Measurements from ENCODE around the gene ISCA1. TPM values are rescaled to one million over a fixed set of nuclear protein-coding genes. Genes with fewer than 3 reads are reported as not detected.

Gene ISCA1
- total RNA-seq, 1 donor from 2014 or later: 78.3 TPM

DNA sequence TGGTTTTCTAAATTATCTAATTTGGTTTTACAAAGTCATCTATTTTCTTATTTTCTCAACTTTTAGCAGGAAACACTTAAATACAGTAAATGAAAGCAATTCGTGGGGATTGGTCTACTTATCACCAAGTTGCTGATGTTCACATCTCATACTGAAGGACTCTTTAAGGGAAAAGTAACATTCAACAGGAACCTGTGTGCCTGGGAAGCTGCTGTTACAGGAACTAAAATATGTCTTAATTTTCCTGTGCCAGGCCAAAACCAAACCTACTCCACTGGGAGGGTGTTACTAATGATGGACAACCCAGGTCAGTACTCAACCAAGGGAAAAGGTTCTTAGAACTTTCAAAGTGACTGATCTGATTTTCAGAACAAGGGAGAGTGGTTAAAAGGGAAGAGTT, 5.3 kb downstream of the ISCA1 start:
- no peak overlapping the region for H3K4me3 ChIP-seq
- H3K27me3 ChIP-seq (ENCODE audit: low read depth): no peaks in the 10 kb centered on the region
- H3K4me1 ChIP-seq: peaks cover 80% of the 10 kb centered on the region
- no peak overlapping the region for H3K27ac ChIP-seq (replicated peaks)
- no peak for DNase-seq
- TF ChIP-seq, protein P1, sequence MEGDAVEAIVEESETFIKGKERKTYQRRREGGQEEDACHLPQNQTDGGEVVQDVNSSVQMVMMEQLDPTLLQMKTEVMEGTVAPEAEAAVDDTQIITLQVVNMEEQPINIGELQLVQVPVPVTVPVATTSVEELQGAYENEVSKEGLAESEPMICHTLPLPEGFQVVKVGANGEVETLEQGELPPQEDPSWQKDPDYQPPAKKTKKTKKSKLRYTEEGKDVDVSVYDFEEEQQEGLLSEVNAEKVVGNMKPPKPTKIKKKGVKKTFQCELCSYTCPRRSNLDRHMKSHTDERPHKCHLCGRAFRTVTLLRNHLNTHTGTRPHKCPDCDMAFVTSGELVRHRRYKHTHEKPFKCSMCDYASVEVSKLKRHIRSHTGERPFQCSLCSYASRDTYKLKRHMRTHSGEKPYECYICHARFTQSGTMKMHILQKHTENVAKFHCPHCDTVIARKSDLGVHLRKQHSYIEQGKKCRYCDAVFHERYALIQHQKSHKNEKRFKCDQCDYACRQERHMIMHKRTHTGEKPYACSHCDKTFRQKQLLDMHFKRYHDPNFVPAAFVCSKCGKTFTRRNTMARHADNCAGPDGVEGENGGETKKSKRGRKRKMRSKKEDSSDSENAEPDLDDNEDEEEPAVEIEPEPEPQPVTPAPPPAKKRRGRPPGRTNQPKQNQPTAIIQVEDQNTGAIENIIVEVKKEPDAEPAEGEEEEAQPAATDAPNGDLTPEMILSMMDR (IDR thresholded peaks at IDR 0.05; ENCODE audit: borderline replicate concordance): no peak
- peaks cover 26% of the 10 kb centered on the region for H3K36me3 ChIP-seq
- intact Hi-C loops (cut with micrococcal nuclease): no loop called here
- H3K9me3 ChIP-seq (replicated peaks): no peaks in the 10 kb centered on the region

DNA sequence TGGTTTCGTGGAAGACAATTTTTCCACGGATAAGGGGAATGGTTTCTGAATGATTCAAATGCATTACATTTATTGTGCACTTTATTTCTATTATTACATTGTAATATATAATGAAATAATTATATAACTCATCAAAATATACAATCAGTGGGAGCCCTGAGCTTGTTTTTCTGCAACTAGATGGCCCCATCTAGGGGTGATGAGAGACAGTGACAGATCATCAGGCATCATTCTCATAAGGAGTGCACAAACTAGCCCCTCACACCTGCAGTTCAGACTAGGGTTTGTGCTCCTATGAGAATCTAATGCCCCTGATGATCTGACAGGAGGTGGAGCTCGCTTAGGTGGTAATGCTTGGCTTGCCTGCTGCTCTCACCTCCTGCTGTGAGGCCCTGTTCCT, 6.4 kb downstream of the ISCA1 start:
- intact Hi-C loops (cut with micrococcal nuclease): no loop called here
- no peaks in the 10 kb centered on the region for H3K27me3 ChIP-seq (ENCODE audit: low read depth)
- peaks cover 37% of the 10 kb centered on the region for H3K36me3 ChIP-seq
- no peak overlapping the region for H3K4me3 ChIP-seq
- TF ChIP-seq, protein P1 (IDR thresholded peaks at IDR 0.05; ENCODE audit: borderline replicate concordance): peak; percentile 41
- no peak for DNase-seq
- H3K9me3 ChIP-seq (replicated peaks): no peaks in the 10 kb centered on the region
- peaks cover 69% of the 10 kb centered on the region for H3K4me1 ChIP-seq
- no peak overlapping the region for H3K27ac ChIP-seq (replicated peaks)

DNA sequence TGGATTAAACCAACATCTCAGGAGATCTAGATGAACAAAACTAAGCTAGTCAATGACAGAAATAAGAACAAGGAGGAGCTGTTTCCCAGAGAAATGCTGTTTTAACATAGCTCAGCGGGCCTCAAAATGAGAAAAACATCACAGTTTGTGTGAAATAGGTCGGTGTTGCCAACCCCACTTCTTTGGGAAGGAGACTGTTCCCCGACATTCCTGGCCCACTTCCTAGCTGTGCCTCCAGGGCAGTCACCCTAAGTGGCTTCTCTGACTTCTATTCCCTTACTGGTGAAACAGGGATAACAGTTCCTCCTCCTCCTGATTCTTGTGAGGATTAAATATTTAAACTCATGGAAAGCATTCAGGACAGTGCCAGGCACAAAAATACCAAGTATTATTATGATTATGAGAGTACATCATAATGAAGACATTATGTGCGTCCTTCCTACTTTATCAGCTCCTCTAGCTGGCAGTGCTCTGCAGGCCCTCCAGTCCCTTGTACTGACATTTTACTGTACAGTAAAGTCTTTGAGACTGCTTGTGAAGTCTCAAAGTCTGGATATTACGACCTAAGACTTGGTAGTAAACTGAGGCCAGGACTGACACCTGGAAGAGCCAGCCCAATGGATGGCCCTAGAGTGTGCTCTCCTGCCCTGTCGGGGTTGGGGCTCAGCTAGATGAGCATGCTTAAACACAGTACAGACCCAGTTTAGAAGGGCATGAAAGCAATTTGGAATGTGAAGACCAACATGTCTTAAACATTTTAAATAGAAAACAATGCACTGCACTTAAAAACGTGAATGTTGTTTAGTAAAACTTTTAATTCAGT, 7.3 kb downstream of the ISCA1 start:
- intact Hi-C loops (cut with micrococcal nuclease): no loop called here
- Histone ChIP-seq H3K36me3 (peaks cover 36% of the 10 kb centered on the region), H3K27me3 (ENCODE audit: low read depth) (no peaks in the 10 kb centered on the region), H3K9me3 (replicated peaks) (no peaks in the 10 kb centered on the region), H3K4me3 (no peak overlapping the region), H3K27ac (replicated peaks) (no peak overlapping the region), H3K4me1 (peaks cover 60% of the 10 kb centered on the region)
- no peak for DNase-seq
- TF ChIP-seq, protein P1 (IDR thresholded peaks at IDR 0.05; ENCODE audit: borderline replicate concordance): no peak

DNA sequence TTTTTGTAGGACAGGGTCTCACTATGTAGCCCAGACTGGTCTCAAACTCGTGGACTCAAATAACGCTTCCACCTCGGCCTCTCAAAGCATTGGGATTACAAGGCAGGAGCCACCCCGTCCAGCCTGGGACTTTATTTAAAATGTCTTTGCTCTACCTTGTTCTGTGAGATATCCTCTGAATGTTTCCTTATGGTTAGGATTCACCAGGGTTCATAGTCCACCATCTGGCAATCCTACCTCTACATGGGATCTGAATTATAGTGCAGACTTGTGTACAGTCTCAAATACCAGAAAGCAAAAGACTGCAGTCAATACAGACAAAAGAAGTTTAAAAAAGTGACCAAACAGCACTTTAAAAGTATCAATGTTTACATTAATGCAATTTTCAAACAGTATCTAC, 10.1 kb downstream of the ISCA1 start:
- H3K4me3 ChIP-seq: no peak overlapping the region
- no peaks in the 10 kb centered on the region for H3K27me3 ChIP-seq (ENCODE audit: low read depth)
- H3K27ac ChIP-seq (replicated peaks): no peak overlapping the region
- DNase-seq: no peak
- TF ChIP-seq, protein P1 (IDR thresholded peaks at IDR 0.05; ENCODE audit: borderline replicate concordance): no peak
- peaks cover 32% of the 10 kb centered on the region for H3K4me1 ChIP-seq
- no peaks in the 10 kb centered on the region for H3K9me3 ChIP-seq (replicated peaks)
- intact Hi-C loops (cut with micrococcal nuclease): no loop called here
- H3K36me3 ChIP-seq: peaks cover 35% of the 10 kb centered on the region

DNA sequence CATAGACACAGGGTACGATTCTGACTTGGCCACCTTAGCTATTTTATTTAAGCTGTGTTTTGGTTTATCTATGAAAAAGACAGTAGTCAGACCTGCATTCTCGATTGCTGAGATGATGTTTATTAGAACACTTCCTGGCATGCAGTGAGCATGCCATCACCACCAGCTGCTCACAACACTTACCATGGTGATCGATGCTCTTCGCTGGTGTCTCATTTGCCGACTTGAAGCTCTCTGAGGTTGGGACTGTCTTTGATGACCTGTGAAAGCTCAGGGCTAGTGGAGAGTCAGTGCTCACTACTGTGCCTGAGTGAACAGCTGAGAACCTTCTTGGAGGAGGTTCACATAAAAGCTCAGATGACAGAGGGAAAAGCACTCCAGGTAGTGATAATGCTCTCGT, 18.5 kb downstream of the ISCA1 start:
- H3K27me3 ChIP-seq (ENCODE audit: low read depth): no peaks in the 10 kb centered on the region
- no peak overlapping the region for H3K4me3 ChIP-seq
- intact Hi-C loops (cut with micrococcal nuclease): no loop called here
- no peak for DNase-seq
- peaks cover 34% of the 10 kb centered on the region for H3K36me3 ChIP-seq
- H3K4me1 ChIP-seq: peaks cover 18% of the 10 kb centered on the region
- no peak overlapping the region for H3K27ac ChIP-seq (replicated peaks)
- H3K9me3 ChIP-seq (replicated peaks): no peaks in the 10 kb centered on the region
- TF ChIP-seq, protein P1 (IDR thresholded peaks at IDR 0.05; ENCODE audit: borderline replicate concordance): no peak
